ENCODE data around the gene ZNF197. TPM values are rescaled to one million over a fixed set of nuclear protein-coding genes. Genes with fewer than 3 reads are reported as not detected.

The ZNF197 gene
- total and polyA plus RNA-seq, 2 experiments from 2014 or later = 5.6 to 18.9 TPM

DNA sequence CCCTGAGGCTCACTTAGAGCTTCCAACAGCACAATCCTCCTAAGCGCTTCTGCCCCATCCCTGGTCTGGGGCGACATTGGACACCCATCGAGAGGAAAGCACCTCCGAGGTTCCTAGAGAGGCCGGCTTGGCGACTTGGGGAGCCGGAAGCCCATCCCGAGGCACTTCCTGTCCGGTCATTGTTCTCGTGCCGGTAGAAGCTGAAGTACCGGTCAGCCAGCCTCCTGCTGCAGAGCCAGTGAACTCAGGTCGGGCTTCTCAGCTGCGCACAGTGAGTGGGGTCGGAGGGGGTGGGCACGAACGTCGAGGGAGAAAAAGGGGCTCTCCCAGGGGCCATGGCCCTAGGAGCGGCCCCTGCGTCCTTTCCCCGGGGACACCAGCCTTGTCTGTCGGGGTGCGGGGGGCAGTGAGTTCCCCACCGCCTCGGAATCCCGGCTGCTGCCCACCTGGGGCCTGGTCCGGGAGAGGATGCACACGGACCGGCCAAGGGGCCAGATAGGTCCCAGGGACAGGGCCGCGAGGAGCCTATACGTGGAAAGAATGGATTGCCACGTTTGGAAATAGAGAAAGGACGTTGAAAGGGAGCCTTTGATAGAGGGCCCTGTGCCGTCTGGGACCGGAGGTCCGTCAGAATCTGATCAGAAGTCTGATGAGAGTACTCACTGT, 23.9 kb downstream of the ZNF197 start, which contains the start of gene ZNF35:
Gene ZNF35 (plus strand): TSS at position 169 of the 666 bp plus-strand sequence. CDS start 2,336 bp downstream, outside the sequence.
- H3K4me3 Mint-ChIP-seq = peak within 1 kb of the TSS; percentile 93
- H3F3A ChIP-seq (replicated peaks; ENCODE audit: low read depth) = no peaks in the 10 kb centered on the region
- H3K27ac ChIP-seq (ENCODE audit: low read depth) = no peak within 1 kb of the TSS
- H3K27me3 Mint-ChIP-seq (ENCODE audit: insufficient read depth, low read depth, poor library complexity) = peaks cover 7% of the 10 kb centered on the region
- H4K20me1 ChIP-seq (replicated peaks; ENCODE audit: insufficient read depth) = no peaks in the 10 kb centered on the region
- H3K79me2 ChIP-seq (replicated peaks; ENCODE audit: insufficient read depth) = peaks cover 26% of the 10 kb centered on the region
- TF ChIP-seq EZH2 (IDR thresholded peaks at IDR 0.05; ENCODE audit: low read depth, unreplicated experiment) (no peak), JUNB (IDR thresholded peaks at IDR 0.05; ENCODE audit: unreplicated experiment) (no peak), ZNF114 (CRISPR knock-in tag; IDR thresholded peaks at IDR 0.05) (no peak), STAT1 (IDR thresholded peaks at IDR 0.05; ENCODE audit: unreplicated experiment) (no peak), POLR2AphosphoS5 (IDR thresholded peaks at IDR 0.05; ENCODE audit: low read depth) (peak; percentile 90), CREB1 (CRISPR knock-in tag; IDR thresholded peaks at IDR 0.05; ENCODE audit: low read depth) (0 out of 2 replicates have a peak, but pooled peaks have one; percentile 27), ZNF331 (CRISPR knock-in tag; IDR thresholded peaks at IDR 0.05; ENCODE audit: low read depth) (no peak), EZH2phosphoT487 (IDR thresholded peaks at IDR 0.05; ENCODE audit: unreplicated experiment) (no peak), NANOG (IDR thresholded peaks at IDR 0.05; ENCODE audit: borderline replicate concordance) (peak; percentile 23; the same call in 1 of the 2 replicates)
- TF ChIP-seq, protein P1, sequence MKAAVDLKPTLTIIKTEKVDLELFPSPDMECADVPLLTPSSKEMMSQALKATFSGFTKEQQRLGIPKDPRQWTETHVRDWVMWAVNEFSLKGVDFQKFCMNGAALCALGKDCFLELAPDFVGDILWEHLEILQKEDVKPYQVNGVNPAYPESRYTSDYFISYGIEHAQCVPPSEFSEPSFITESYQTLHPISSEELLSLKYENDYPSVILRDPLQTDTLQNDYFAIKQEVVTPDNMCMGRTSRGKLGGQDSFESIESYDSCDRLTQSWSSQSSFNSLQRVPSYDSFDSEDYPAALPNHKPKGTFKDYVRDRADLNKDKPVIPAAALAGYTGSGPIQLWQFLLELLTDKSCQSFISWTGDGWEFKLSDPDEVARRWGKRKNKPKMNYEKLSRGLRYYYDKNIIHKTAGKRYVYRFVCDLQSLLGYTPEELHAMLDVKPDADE (IDR thresholded peaks at IDR 0.05) = peak; percentile 82
- TF ChIP-seq, protein P2, sequence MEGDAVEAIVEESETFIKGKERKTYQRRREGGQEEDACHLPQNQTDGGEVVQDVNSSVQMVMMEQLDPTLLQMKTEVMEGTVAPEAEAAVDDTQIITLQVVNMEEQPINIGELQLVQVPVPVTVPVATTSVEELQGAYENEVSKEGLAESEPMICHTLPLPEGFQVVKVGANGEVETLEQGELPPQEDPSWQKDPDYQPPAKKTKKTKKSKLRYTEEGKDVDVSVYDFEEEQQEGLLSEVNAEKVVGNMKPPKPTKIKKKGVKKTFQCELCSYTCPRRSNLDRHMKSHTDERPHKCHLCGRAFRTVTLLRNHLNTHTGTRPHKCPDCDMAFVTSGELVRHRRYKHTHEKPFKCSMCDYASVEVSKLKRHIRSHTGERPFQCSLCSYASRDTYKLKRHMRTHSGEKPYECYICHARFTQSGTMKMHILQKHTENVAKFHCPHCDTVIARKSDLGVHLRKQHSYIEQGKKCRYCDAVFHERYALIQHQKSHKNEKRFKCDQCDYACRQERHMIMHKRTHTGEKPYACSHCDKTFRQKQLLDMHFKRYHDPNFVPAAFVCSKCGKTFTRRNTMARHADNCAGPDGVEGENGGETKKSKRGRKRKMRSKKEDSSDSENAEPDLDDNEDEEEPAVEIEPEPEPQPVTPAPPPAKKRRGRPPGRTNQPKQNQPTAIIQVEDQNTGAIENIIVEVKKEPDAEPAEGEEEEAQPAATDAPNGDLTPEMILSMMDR (conservative IDR thresholded peaks at IDR 0.05; ENCODE audit: low read depth in 2 of 2) = no peak
- TF ChIP-seq, protein P3, sequence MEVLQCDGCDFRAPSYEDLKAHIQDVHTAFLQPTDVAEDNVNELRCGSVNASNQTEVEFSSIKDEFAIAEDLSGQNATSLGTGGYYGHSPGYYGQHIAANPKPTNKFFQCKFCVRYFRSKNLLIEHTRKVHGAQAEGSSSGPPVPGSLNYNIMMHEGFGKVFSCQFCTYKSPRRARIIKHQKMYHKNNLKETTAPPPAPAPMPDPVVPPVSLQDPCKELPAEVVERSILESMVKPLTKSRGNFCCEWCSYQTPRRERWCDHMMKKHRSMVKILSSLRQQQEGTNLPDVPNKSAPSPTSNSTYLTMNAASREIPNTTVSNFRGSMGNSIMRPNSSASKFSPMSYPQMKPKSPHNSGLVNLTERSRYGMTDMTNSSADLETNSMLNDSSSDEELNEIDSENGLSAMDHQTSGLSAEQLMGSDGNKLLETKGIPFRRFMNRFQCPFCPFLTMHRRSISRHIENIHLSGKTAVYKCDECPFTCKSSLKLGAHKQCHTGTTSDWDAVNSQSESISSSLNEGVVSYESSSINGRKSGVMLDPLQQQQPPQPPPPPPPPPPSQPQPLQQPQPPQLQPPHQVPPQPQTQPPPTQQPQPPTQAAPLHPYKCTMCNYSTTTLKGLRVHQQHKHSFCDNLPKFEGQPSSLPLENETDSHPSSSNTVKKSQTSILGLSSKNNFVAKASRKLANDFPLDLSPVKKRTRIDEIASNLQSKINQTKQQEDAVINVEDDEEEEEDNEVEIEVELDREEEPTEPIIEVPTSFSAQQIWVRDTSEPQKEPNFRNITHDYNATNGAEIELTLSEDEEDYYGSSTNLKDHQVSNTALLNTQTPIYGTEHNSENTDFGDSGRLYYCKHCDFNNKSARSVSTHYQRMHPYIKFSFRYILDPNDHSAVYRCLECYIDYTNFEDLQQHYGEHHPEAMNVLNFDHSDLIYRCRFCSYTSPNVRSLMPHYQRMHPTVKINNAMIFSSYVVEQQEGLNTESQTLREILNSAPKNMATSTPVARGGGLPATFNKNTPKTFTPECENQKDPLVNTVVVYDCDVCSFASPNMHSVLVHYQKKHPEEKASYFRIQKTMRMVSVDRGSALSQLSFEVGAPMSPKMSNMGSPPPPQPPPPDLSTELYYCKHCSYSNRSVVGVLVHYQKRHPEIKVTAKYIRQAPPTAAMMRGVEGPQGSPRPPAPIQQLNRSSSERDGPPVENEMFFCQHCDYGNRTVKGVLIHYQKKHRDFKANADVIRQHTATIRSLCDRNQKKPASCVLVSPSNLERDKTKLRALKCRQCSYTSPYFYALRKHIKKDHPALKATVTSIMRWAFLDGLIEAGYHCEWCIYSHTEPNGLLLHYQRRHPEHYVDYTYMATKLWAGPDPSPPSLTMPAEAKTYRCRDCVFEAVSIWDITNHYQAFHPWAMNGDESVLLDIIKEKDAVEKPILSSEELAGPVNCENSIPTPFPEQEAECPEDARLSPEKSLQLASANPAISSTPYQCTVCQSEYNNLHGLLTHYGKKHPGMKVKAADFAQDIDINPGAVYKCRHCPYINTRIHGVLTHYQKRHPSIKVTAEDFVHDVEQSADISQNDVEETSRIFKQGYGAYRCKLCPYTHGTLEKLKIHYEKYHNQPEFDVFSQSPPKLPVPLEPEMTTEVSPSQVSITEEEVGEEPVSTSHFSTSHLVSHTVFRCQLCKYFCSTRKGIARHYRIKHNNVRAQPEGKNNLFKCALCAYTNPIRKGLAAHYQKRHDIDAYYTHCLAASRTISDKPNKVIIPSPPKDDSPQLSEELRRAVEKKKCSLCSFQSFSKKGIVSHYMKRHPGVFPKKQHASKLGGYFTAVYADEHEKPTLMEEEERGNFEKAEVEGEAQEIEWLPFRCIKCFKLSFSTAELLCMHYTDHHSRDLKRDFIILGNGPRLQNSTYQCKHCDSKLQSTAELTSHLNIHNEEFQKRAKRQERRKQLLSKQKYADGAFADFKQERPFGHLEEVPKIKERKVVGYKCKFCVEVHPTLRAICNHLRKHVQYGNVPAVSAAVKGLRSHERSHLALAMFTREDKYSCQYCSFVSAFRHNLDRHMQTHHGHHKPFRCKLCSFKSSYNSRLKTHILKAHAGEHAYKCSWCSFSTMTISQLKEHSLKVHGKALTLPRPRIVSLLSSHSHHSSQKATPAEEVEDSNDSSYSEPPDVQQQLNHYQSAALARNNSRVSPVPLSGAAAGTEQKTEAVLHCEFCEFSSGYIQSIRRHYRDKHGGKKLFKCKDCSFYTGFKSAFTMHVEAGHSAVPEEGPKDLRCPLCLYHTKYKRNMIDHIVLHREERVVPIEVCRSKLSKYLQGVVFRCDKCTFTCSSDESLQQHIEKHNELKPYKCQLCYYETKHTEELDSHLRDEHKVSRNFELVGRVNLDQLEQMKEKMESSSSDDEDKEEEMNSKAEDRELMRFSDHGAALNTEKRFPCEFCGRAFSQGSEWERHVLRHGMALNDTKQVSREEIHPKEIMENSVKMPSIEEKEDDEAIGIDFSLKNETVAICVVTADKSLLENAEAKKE (CRISPR knock-in tag; IDR thresholded peaks at IDR 0.05) = no peak
- TF ChIP-seq, protein P4, sequence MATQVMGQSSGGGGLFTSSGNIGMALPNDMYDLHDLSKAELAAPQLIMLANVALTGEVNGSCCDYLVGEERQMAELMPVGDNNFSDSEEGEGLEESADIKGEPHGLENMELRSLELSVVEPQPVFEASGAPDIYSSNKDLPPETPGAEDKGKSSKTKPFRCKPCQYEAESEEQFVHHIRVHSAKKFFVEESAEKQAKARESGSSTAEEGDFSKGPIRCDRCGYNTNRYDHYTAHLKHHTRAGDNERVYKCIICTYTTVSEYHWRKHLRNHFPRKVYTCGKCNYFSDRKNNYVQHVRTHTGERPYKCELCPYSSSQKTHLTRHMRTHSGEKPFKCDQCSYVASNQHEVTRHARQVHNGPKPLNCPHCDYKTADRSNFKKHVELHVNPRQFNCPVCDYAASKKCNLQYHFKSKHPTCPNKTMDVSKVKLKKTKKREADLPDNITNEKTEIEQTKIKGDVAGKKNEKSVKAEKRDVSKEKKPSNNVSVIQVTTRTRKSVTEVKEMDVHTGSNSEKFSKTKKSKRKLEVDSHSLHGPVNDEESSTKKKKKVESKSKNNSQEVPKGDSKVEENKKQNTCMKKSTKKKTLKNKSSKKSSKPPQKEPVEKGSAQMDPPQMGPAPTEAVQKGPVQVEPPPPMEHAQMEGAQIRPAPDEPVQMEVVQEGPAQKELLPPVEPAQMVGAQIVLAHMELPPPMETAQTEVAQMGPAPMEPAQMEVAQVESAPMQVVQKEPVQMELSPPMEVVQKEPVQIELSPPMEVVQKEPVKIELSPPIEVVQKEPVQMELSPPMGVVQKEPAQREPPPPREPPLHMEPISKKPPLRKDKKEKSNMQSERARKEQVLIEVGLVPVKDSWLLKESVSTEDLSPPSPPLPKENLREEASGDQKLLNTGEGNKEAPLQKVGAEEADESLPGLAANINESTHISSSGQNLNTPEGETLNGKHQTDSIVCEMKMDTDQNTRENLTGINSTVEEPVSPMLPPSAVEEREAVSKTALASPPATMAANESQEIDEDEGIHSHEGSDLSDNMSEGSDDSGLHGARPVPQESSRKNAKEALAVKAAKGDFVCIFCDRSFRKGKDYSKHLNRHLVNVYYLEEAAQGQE (IDR thresholded peaks at IDR 0.05; ENCODE audit: unreplicated experiment) = no peak
- peaks cover 29% of the 10 kb centered on the region for H3K36me3 ChIP-seq (ENCODE audit: insufficient read depth)
- H2AFZ ChIP-seq = peak within 1 kb of the TSS; percentile 79
- H3K27ac Mint-ChIP-seq = peak within 1 kb of the TSS; percentile 94
- H3K4me1 Mint-ChIP-seq = peaks cover 7% of the 10 kb centered on the region; the same call in 1 of the 3 replicates
- ATAC-seq (peak; percentile 98), DNase-seq (ENCODE audit: low spot score) (peak; percentile 98)
- H3K4me3 ChIP-seq = peak within 1 kb of the TSS; percentile 92
- peaks cover 15% of the 10 kb centered on the region; the same call in 2 of the 3 replicates for H3K9me3 Mint-ChIP-seq
- H3K36me3 Mint-ChIP-seq (ENCODE audit: low read depth) = peaks cover 34% of the 10 kb centered on the region
- H3K4me2 ChIP-seq = peak within 1 kb of the TSS; percentile 99
- H3K4me1 ChIP-seq (ENCODE audit: insufficient read depth) = no peaks in the 10 kb centered on the region; the same call in 1 of the 2 replicates
- no peaks in the 10 kb centered on the region for H3K27me3 ChIP-seq (ENCODE audit: insufficient read depth)
- no peaks in the 10 kb centered on the region for H3K9me2 ChIP-seq (ENCODE audit: insufficient read depth)

Measured in GM23338 (cell line).